ENCODE measurements around the gene ST8SIA2. TPM values are rescaled to one million over a fixed set of nuclear protein-coding genes. Genes with fewer than 3 reads are reported as not detected.

ST8SIA2 gene
- total RNA-seq, 1 donor from 2014 or later: not detected

DNA sequence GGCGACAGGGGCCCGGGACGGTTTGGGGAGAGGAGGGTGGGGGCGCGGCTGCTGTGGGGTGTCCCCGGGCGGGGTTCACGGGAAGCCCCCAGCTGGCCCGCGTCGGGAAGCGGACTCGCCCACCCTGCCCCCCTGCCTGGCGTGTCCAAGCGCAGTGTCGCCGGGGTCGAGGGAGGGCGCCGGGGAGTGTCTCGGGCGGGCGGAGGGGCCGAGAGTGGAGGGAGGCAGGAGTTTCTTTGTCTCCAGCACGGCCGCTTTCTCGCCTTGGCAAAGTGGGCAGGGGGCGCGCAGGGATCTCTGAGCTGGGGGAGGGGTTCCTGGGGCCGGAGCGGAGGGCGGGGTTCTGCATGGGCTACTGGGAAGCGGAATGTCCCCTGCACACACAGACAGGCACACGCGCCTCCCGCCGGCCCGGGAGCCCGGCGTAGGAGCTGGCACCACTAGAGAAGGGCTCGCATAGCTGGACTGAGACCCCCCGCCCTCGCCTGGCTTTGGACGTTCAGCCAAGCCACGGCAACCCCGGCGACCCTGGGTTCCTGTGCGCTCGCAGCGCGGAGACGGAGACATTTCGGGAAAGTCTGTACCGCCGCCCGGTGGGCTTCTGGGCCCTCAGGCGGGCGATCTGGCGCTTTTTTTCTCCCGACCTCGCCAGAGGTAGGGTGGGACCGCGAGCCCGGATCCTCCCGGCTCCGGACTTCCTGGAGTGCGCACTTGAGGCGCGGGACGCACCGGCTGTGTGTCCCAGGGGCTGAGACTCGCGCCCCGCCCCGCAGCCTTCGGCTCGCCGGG, 822 bp downstream of the ST8SIA2 start:
- ATAC-seq (no peak), DNase-seq (ENCODE audit: low spot score) (no peak)
- intact Hi-C loops (cut with DNase I): no loop called here

DNA sequence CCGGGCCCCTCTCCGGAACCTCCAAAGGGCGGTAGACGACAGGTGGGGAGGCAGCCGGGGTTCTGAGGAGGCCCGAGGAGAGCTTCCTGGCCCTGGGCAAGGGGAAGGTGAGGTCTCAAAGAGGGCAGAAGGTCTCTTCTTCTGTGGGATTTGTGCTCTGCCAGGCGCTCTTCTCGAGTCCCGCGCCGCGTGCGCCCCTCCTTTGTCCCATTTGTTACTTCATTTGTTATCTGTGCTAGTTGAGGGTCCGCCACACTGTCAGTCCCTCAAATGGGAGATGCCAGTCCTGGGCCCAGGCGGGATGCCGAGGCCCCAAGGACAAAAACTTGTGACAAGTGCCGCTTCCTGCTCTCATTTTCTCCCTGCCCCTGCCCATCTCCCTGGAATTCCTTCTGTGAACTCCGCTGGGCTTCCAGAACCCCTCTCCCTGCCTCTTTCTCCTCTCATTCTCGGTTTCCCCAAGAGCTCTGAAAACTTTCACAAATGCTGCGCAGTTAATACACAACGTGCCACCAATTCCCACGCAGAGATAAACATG, 1.5 kb downstream of the ST8SIA2 start:
- DNase-seq (ENCODE audit: low spot score): no peak
- no peak for ATAC-seq
- intact Hi-C loops (cut with DNase I): no loop called here

DNA sequence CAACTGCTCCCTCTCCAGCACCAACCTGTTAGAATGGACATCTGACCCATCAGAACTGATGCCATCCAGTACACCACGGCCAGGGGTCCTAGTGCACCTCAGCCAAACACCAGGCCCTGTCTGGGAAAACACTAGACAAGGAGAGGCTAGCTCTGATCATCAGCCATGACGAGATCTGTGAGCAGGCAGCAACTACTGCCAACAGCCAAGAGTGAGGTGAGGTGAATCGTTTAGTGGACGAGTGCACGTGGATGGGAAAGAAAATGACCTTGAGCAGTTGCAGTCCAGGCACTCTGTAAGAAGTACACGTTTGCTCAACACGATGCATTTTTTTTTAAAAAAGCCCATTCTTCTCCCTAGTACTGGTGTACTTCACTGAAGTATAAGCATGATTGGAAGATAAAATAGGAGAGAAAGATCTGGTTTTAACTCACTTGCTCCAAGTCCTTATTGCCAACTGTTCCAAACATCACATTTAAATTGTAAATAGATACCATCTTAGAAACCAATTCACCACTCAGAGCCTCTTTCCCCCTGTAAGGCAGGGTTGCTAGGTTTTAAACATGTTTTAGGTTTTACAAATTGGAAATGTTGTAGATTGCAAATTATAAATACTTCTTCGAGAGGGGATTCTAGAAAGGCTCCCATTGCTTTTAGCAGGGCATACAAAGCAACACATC, 5.7 kb downstream of the ST8SIA2 start:
- intact Hi-C loops (cut with DNase I): no loop called here
- ATAC-seq: no peak
- DNase-seq (ENCODE audit: low spot score): no peak

DNA sequence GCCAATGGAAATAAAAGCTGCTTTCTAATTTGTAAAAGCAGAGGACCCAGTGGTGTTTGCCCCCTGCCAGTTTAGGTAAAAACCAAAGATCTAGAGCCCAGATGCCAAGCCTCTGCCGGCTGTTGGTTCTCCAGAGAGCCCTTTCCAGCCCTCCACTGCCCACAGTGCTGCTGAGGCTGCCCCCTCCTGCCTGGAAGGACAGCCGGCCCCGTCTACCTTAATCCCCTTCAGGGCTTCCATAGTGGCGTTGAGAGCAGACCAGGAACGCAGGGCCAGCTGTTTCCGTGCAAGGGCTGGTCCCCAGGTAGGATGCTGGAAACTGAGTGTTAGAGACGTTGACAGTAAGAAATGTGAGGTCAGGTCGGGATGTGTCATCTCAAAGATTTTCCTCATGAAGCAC, 6.9 kb downstream of the ST8SIA2 start:
- intact Hi-C loops (cut with DNase I): no loop called here
- DNase-seq (ENCODE audit: low spot score): no peak
- ATAC-seq: no peak

DNA sequence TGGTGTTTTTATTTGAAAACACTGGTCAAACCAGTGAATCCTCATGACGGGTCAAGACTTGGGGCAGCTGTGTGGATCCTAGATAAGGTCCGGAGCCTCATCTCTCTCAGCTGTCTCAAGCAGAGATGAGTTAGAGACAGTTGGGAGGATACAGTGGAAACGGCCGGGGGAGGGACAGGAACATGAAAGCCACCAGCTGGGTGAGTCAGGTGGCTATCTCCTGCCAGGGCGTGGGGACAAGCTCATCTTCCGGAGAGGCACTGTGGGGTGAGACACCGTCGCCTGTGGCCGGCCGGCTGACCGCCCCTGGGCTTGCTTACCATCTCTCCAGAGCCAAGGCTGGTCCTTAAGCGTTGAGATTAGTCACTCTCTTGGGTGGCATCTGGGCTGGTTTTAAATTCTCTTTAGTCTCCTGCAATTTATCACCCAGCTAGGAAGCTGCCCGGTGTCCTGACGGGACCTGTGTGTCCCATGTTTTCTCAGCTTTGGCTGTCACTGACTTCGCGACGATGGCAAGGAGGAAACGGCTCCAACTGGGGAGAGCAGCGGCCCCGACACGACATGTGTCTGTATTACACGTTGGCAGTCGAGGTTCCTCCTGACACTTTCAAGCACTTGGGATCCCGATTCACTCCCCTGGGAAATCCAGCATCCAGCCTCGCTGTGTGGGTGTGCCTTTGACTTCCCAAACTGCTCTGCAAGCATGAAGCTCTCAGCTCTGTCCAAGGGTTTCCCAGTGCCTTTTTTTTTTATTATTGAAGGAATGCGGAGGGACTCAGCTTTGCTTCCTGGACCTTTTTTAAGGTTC, 7.5 kb downstream of the ST8SIA2 start:
- DNase-seq (ENCODE audit: low spot score) (no peak), ATAC-seq (no peak)
- intact Hi-C loops (cut with DNase I): no loop called here

DNA sequence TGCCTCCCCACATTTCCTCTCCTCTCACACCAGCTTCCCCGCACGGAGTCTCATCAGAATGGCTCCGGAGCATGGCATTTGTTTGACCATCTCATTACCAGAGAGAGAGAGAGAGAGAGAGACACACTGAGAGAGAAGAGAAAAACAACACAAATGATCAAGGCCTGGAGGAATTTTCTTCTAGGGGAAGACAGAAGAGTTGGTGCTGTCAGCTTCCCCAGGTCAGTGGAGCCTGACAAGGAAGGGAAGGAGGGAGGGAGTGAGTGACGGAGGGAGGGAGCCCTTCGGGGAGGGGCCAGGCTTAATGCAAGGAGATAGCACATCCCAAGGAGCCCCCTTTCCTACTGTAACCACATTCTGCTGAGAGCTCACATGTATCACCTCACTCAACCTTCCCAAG, 9.1 kb downstream of the ST8SIA2 start:
- ATAC-seq (no peak), DNase-seq (ENCODE audit: low spot score) (no peak)
- intact Hi-C loops (cut with DNase I): no loop called here

DNA sequence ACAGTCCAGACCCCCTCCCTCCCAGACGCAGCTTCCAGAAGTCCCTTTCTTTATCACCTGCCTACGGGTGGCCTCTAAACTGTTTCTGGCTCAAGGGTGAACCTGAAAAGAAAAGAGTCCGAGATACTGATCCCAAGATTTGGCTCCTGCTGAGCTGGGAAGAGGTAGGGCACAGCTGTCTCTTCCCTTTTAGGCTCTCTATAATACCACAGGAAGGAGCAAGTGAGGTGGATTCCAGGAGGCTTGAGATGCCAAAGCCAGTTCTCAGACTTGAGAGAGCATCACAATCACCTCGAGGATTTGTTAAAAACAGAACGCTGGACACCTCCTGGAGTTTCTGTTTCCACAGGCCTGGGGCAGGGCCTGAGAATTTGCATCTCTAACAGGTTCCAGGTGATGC, 12.3 kb downstream of the ST8SIA2 start:
- no peak for ATAC-seq
- DNase-seq (ENCODE audit: low spot score): no peak
- intact Hi-C loops (cut with DNase I): no loop called here

DNA sequence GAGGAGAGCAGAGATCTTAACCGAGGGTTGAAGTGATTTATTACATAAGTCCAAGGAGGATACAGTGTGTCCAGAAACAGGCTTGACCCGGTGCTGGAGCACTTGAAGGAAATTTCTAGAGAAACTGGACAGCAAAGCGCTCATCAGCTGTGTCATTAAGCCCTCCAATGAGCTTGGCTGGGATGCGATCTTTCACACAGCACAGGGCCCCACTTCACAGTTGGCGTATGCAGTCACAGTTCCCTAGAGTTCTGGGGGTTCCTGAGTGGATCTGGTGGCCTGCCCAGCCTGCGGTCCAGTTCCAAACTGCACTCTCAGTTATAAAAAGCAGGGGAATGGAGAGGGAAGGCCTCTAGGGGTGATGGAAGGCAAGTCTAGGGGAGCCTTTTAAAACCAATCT, 13.6 kb downstream of the ST8SIA2 start:
- no peak for DNase-seq (ENCODE audit: low spot score)
- ATAC-seq: peak; percentile 64
- intact Hi-C loops (cut with DNase I): no loop called here

DNA sequence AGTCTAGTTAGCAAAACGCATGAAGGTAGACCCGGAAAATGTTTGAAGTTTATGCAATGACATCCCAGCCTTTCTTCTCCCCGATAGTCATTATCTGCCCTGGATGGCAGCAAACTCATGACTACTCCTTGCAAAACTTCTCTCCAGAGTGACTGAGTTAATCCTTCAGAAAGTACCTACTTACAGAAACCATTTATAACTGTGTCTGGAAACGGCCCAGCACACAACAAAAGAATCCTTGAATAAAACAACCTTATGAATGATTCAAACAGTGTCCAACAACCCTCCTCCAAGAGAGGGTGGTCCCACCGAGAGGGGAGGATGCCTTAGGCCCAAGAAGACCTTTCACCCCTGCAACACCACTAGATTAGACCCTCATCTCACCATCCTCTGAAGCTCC, 14.2 kb downstream of the ST8SIA2 start:
- no peak for ATAC-seq
- DNase-seq (ENCODE audit: low spot score): no peak
- intact Hi-C loops (cut with DNase I): no loop called here

DNA sequence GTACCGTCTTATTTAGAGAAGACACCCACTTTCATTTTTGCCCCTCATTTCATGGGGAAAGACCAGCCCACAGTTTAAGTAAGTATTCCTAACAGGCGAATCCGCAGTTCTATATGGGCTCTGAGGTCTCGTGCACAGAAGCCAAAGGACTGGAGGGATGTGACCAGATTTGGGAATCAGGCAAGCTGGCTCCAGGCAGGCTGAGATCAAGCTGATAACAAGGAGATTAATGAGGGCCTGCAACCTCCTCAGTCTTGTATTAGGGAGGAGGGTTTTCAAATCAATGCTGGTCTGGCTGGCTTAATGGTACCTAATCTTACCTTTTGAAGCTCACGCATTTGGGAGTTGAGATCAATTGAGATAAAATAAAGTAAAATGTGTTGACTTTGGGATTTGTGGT, 15.3 kb downstream of the ST8SIA2 start:
- no peak for ATAC-seq
- DNase-seq (ENCODE audit: low spot score): no peak
- intact Hi-C loops (cut with DNase I): no loop called here

DNA sequence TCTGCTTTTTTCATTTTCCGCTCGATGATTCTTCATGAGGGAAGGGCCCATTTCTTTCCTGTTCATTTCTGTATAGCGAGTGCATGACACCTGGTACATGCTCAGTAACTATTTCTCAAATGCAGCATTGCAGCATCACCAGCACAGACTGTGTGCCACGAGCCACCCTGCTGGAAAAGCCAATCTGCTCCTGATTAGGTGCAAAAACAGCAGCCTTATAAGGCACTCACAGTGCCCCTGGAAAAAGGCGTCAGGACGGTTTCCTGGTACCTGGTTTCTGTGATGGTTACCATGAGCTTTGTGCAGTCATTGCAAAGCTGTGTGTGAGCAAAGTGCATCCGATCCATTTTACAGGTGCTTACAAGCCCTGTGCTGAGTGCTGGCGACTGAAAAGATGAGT, 15.8 kb downstream of the ST8SIA2 start:
- intact Hi-C loops (cut with DNase I): no loop called here
- ATAC-seq: no peak
- no peak for DNase-seq (ENCODE audit: low spot score)

DNA sequence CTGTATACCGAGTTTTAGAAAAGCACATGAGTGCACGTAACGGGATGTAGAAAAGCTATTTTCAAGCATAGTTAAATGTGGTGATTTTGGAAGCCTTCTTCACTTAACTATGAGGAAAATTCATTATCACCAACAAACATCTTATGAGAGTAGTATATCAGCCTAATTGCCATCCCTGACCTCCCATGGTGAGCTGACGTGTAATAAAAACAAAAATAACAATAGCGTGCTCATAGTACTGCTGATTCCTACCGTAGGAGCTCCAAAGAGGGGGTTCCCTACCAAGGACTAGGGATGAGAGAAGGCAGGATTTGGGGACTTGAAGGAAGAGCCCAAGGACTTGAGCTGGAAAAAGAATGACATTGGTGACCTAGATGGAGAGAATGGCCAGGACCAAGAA, 16.9 kb downstream of the ST8SIA2 start:
- DNase-seq (ENCODE audit: low spot score) (no peak), ATAC-seq (no peak)
- intact Hi-C loops (cut with DNase I): no loop called here

DNA sequence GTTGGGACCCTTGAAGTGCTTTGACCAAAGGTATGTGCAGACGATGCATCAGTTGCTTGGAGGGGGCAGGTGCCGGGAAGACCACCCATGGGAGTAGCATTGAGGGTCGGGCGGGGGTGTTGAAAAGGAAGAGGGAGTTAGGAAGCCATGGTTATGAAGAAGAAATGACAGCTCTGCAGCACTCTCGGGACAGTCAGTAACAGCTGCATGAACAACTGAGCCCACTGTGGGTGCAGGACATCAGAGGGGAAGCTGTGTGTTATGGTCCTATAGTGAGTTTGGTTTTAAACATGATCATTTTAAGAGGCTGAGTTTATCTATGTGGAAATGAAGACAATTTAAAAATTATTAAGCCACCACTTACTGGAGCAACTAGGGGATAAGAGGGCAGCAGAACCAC, 17.6 kb downstream of the ST8SIA2 start:
- no peak for DNase-seq (ENCODE audit: low spot score)
- intact Hi-C loops (cut with DNase I): no loop called here
- no peak for ATAC-seq

DNA sequence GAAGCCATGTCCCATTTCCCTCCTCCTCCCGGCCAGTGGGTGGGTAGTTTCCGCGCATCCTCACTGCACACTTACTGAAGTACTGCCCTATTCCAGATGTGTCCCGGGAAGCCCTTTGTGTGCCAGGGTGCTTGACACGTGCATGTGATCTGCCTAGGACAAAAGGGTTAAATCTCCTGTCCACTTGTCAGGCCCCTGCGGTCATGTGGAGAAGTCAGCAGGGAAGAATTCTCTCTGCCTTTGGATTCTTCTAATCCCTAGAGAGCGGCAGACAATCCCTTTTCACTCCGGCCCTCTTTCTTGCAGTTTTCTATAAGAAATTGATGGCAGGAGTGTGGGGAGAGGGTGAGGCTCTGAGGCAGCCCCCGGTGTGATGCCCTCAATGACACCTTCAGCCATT, 19.8 kb downstream of the ST8SIA2 start:
- intact Hi-C loops (cut with DNase I): no loop called here
- no peak for ATAC-seq
- no peak for DNase-seq (ENCODE audit: low spot score)

DNA sequence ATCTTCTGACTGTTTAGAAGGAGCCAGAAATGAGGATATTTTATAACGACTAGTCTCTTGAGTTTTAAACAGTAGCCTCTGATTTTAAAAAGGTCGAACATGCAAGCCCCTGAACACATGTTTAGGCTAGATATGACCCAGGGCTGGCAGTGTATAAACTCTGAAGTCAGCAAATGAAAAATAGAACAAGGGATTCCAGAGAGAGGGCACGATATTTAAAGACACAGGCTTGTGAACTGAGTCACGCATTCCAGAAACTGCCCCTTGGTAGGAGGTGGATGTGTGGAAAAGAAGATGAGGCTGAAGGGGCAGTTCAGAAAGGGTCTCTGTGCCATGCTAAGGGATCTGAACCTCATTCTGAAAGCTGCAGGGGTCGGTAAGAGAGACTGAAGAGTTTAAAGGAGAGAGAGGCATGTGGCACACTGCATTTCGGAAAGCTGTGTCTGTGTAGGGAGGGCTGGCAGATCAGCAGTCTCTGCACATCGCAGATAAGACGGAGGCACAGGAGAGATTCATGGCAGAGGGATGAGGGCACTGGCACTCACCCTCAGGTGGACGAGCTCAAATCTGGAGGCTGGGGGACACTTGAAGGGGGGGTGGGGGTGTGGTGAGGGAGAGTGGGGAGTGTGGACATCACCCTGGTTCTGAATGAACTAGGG, 22.1 kb downstream of the ST8SIA2 start:
- DNase-seq (ENCODE audit: low spot score): no peak
- ATAC-seq: no peak
- intact Hi-C loops (cut with DNase I): no loop called here

DNA sequence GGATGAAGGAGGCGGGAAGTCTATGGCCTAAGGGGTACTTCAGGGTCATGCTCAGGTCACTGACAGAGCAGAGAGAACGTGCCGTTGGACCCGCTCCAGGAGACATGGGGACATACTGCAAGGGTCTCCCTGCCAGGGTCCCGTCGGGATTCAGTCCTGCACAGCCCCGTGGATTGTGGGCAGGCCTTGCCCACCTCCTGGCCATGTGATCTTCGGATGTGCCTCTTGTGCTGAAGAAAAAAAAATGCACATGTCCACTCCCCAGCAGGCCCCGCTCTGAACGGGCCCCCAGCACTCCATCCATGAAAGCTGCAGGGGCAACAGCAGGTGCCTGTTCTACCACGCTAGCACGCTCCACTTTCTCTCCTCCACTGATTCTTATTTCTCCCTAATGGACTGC, 22.9 kb downstream of the ST8SIA2 start:
- no peak for ATAC-seq
- intact Hi-C loops (cut with DNase I): no loop called here
- DNase-seq (ENCODE audit: low spot score): no peak

DNA sequence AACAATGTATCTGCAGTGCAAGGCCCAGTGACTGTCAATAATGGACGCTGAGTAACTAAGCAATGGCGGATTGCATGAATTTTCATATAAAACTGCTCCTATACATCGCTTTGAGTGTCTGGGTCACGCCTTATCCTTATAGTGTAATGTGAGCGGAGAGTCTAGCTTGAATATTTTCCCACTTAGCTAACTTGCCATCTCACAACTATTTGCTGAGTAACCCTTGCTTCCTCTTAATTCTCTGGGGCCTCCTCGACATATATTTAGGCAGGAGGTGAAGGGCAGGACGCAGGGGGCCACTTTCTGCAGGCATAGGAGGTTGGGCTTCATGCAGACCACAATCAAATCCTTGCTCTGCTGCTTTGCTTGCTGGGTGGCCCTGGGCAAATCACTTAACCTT, 24.0 kb downstream of the ST8SIA2 start:
- no peak for DNase-seq (ENCODE audit: low spot score)
- intact Hi-C loops (cut with DNase I): no loop called here
- no peak for ATAC-seq

DNA sequence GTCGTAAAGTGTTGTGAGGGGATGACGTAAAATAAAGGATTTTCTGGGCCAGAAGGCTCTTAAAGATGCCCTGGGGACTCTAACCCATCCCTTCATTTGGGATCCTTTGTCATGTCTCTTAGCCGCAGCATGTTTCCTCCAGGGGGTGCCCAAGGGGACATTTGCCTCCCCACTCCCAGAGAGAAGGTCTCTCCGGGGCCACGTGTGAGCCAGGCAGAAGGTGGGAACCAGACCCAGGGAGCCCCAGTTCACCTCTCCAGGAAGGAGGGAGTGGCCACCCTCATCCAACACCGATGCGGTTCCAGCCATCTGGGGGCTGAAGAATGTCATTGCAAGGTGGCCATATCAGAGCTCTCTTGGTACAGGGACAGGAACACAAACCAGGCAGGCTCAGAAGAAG, 25.2 kb downstream of the ST8SIA2 start:
- intact Hi-C loops (cut with DNase I): no loop called here
- ATAC-seq (no peak), DNase-seq (ENCODE audit: low spot score) (no peak)

DNA sequence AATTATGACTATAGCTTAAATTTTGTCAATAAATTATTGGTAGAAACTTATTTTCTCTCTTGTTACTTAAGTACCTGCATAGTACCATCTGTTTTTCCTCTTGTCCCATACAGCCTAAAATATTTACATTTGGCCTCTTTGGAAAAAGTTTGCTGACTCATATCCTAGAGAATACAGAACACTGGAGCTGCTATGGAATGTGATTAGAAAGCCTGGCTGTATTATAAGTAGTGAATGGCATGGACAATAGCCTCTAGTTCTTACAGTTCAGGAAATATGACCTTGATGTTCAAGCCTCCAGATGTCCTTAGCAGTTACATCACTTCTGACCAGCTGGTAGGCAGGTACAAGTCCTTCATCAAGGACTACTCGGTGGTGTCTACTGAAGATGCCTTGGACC, 28.3 kb downstream of the ST8SIA2 start:
- DNase-seq (ENCODE audit: low spot score) (no peak), ATAC-seq (no peak)
- intact Hi-C loops (cut with DNase I): no loop called here

Data from sciatic nerve (tissue), 2 donors.